Osteoblast (primary cell): Measurements from ENCODE around the gene NRP2. TPM values are rescaled to one million over a fixed set of nuclear protein-coding genes. Genes with fewer than 3 reads are reported as not detected.

ENCODE experiments used
- DNase-seq: peaks from one replicate; pipeline ENCODE4 v3.0.0; 2011; ENCODE audit warnings: low spot score, mixed read lengths; ENCODE audit not compliant: insufficient read length; ENCODE audit errors: missing footprints
- H2AFZ ChIP-seq: 2 replicates; pipeline ENCODE4 v1.6.0; 2011; ENCODE audit warnings: mild to moderate bottlenecking, low read length
- H3K27ac ChIP-seq: 2 replicates; pipeline ENCODE4 v1.5.1; 2011; ENCODE audit warnings: mild to moderate bottlenecking, low read depth, low read length, moderate library complexity
- H3K27me3 ChIP-seq: 2 replicates; pipeline ENCODE4 v1.6.0; 2012; ENCODE audit warnings: mild to moderate bottlenecking, control low read depth, inconsistent platforms, low read length, moderate library complexity; ENCODE audit not compliant: insufficient read depth
- H3K36me3 ChIP-seq: 2 replicates; pipeline ENCODE4 v1.5.1; 2011; ENCODE audit warnings: mild to moderate bottlenecking, low read length, control low read depth, moderate library complexity; ENCODE audit not compliant: insufficient read depth
- H3K4me1 ChIP-seq: 2 replicates; pipeline ENCODE4 v1.5.1; 2011; ENCODE audit warnings: mild to moderate bottlenecking, low read length, control low read depth, moderate library complexity; ENCODE audit not compliant: insufficient read depth
- H3K4me2 ChIP-seq: 2 replicates; pipeline ENCODE4 v1.6.0; 2011; ENCODE audit warnings: mild to moderate bottlenecking, low read length; ENCODE audit not compliant: insufficient read depth
- H3K4me3 ChIP-seq: fragments of 200-600 bp; sonication (generic); 3 replicates; pipeline ENCODE4 v1.5.1; 2012; ENCODE audit warnings: mild to moderate bottlenecking, low read length, inconsistent platforms; ENCODE audit not compliant: insufficient read depth
- H3K79me2 ChIP-seq: 2 replicates; pipeline ENCODE4 v1.6.0; 2012; ENCODE audit warnings: mild to moderate bottlenecking, low read length, control low read depth, inconsistent platforms; ENCODE audit not compliant: insufficient read depth
- H3K9me3 ChIP-seq: 2 replicates; pipeline ENCODE4 v1.5.1; 2011; ENCODE audit warnings: low read depth, low read length, control low read depth
- H4K20me1 ChIP-seq: 2 replicates; pipeline ENCODE4 v1.6.0; 2012; ENCODE audit warnings: mild to moderate bottlenecking, low read length, control low read depth; ENCODE audit not compliant: insufficient read depth
- total RNA-seq: library from RNA; depleted of rRNA; stranded (reverse); fragments of >200 nt; gene quantifications from 2 replicates; pipeline ENCODE4 v1.2.3, GENCODE V29; 2012
- TF ChIP-seq, protein P1 (sequence below): IDR thresholded peaks from 2 replicates; pipeline ENCODE4 v1.5.1; 2011; ENCODE audit warnings: mild to moderate bottlenecking, low read depth, low read length, moderate library complexity; ENCODE audit errors: extremely low read depth

NRP2 gene
- total RNA-seq, 1 donor: 183 TPM

DNA sequence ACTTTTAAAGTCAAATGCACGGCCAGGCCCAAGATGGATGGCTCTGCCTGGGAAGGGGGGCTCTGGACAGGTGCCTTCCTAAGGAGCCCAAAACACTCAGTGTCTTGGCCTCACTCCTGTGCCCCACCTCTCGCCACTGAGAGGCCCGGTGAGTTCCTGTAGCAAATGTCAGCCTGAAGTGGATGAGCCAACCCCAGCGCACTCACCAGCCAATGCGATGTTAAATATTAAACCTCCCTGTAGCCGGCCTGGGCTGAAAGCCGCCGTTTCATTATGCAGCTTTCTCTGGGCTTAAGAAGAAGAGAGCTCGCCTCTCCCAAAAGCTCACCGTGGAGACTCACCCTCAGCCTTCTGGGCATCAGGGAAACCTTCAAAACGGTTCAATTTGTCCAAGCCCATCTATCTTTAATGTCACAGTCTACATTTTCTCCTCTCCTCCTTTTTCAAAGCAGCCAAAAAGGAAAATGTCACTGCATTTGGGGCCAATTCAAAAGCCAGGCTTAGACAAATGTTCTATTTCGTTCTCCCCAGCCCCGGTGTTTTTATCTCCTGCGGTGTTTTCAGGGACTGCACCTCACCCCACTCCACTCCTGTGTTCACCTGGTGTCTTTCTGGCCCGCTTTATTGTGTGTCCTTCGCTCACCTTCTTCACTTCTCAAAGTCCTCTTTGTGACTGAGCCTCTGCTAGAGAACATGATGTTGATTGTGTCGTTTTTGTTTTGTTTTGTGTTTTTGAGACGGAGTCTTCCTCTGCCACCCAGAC lies 124.0 kb downstream of the NRP2 start:
- Histone ChIP-seq H3K4me3 (no peak overlapping the region), H2AFZ (no peak overlapping the region), H3K27me3 (peaks cover 10% of the 10 kb centered on the region), H3K36me3 (no peaks in the 10 kb centered on the region), H3K9me3 (no peaks in the 10 kb centered on the region), H3K4me2 (no peak overlapping the region), H3K27ac (no peak overlapping the region), H4K20me1 (no peaks in the 10 kb centered on the region), H3K4me1 (no peaks in the 10 kb centered on the region), H3K79me2 (no peaks in the 10 kb centered on the region)
- TF ChIP-seq, protein P1, sequence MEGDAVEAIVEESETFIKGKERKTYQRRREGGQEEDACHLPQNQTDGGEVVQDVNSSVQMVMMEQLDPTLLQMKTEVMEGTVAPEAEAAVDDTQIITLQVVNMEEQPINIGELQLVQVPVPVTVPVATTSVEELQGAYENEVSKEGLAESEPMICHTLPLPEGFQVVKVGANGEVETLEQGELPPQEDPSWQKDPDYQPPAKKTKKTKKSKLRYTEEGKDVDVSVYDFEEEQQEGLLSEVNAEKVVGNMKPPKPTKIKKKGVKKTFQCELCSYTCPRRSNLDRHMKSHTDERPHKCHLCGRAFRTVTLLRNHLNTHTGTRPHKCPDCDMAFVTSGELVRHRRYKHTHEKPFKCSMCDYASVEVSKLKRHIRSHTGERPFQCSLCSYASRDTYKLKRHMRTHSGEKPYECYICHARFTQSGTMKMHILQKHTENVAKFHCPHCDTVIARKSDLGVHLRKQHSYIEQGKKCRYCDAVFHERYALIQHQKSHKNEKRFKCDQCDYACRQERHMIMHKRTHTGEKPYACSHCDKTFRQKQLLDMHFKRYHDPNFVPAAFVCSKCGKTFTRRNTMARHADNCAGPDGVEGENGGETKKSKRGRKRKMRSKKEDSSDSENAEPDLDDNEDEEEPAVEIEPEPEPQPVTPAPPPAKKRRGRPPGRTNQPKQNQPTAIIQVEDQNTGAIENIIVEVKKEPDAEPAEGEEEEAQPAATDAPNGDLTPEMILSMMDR: no peak
- DNase-seq: no peak

DNA sequence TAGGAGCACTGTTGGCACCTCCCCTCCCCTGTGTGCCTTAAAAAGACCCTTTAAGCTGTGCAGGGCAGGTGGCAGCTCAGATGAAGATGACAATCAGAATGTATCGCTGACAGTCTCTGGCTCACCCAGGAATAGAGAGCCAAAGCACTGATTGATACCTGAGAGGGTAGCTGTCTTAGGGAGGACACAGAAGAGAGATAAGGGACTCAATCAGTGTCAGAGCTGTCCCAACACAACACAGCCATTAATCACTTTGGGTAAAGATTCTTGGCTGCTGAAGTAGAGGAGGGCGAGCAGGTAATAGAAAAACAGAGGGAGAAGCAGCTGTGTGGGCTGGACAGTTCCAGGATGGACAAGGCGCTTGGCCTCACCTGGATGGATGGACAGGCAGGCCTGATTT lies 124.9 kb downstream of the NRP2 start:
- no peaks in the 10 kb centered on the region for H3K4me1 ChIP-seq
- no peaks in the 10 kb centered on the region for H3K36me3 ChIP-seq
- no peak overlapping the region for H2AFZ ChIP-seq
- DNase-seq: no peak
- peaks cover 10% of the 10 kb centered on the region for H3K27me3 ChIP-seq
- no peak overlapping the region for H3K4me3 ChIP-seq
- no peaks in the 10 kb centered on the region for H3K79me2 ChIP-seq
- no peak overlapping the region for H3K4me2 ChIP-seq
- no peaks in the 10 kb centered on the region for H3K9me3 ChIP-seq
- TF ChIP-seq, protein P1: no peak
- no peak overlapping the region for H3K27ac ChIP-seq
- H4K20me1 ChIP-seq: no peaks in the 10 kb centered on the region

DNA sequence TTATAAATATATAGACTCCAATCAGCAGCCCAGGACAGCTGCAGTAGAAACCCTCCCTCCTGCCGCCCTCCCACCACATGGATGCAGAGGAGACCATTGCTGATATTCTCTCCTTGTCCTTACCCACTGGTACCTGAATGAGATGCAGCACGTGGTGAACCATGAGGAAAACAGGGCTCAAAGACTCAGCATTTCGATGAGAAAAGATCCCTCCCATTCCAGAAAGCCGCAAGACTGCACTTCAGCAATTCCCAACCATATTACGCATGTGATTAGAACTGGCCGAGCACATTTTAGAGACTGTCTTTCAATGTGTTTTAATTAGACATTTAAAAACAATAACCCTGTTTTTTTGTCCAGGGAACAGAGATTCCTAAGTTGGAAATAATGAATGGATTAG lies 125.5 kb downstream of the NRP2 start:
- TF ChIP-seq, protein P1: no peak
- DNase-seq: no peak

DNA sequence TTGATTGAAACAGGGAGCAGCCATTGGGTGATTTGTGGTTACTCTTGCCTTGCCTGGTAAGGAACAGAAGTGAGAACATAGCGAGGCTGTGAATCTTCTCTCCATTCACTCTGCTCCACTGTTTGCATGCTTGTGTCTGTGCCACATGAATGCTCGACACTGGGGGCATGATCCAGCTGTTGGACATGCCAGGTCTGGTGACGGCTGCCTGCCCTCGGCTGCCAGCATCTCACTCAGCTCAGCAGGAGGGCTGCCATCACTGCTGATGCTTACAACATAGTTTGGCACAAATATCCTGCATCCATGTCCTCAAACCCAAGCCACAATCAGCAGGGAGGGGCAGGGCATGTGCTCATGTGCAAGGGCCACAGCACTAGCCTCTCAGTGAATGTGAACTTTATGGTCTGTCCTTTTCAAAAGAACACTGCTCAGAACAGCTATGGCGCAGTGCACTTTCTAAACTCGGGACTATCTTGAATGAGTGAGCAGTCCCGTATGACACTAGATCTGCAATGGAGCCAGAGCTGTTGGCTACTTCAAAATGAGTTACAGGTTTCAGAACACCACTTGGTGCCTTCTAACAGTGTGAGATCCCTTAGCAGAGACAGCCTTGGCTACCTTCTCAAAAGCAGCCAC lies 126.3 kb downstream of the NRP2 start:
- H3K27ac ChIP-seq: no peak overlapping the region
- H3K4me2 ChIP-seq: no peak overlapping the region
- H2AFZ ChIP-seq: no peak overlapping the region
- no peak for DNase-seq
- H3K27me3 ChIP-seq: peaks cover 10% of the 10 kb centered on the region
- H3K4me1 ChIP-seq: no peaks in the 10 kb centered on the region
- TF ChIP-seq, protein P1: no peak
- no peaks in the 10 kb centered on the region for H3K9me3 ChIP-seq
- H3K4me3 ChIP-seq: no peak overlapping the region
- H3K79me2 ChIP-seq: no peaks in the 10 kb centered on the region
- no peaks in the 10 kb centered on the region for H4K20me1 ChIP-seq
- no peaks in the 10 kb centered on the region for H3K36me3 ChIP-seq

More for the DNA sequence above, 125.5 kb downstream of the NRP2 start:
- Histone ChIP-seq H3K36me3 (no peaks in the 10 kb centered on the region), H2AFZ (no peak overlapping the region), H3K27ac (no peak overlapping the region), H4K20me1 (no peaks in the 10 kb centered on the region), H3K79me2 (no peaks in the 10 kb centered on the region), H3K4me1 (no peaks in the 10 kb centered on the region), H3K4me2 (no peak overlapping the region), H3K4me3 (no peak overlapping the region), H3K9me3 (no peaks in the 10 kb centered on the region), H3K27me3 (peaks cover 10% of the 10 kb centered on the region)
